Uterus (tissue), 2 donors: ENCODE results near the gene MRNIP.

Experiments used
- CTCF ChIP-seq, 4 experiments: fragments of 200-600 bp in 2 of 4; fragments of 450-650 bp in 2 of 4; sonication (generic) in 2 of 4; IDR thresholded peaks; one replicate each; pipeline ENCODE4 v1.5.1; 2016 to 2019; ENCODE audit warnings: antibody characterized with exemption in 4 of 4, mild to moderate bottlenecking in 2 of 4, moderate library complexity in 1 of 4
- POLR2A ChIP-seq, 2 donors: fragments of 450-650 bp; IDR thresholded peaks; one replicate each; pipeline ENCODE4 v1.6.1; 2016; ENCODE audit warnings: antibody characterized with exemption in 2 of 2, mild to moderate bottlenecking in 1 of 2, moderate library complexity in 1 of 2

GRCh38 chr5:179797741-179798140 lies 60.9 kb downstream of the MRNIP start:
- TF ChIP-seq CTCF (IDR thresholded peaks at IDR 0.05): no peak
- no peak for TF ChIP-seq POLR2A (IDR thresholded peaks at IDR 0.05)
